ENCODE data around the gene NAALADL2. TPM values are rescaled to one million over a fixed set of nuclear protein-coding genes. Genes with fewer than 3 reads are reported as not detected.
"Not testable (repeated sequence)": the region's sequence is repeated elsewhere in the genome, so short reads cannot be mapped to it uniquely, and the experiment has no call there.

NAALADL2 gene
- total RNA-seq, 4 donors from 2014 or later: 0.85 to 6.3 (median 1.6) TPM

- intact Hi-C loops (cut with DNase I): no loop called here
- WGBS, 2 donors: 68 to 71% methylated on average over 2 of the region's 2 CpGs
- TF ChIP-seq POLR2A (IDR thresholded peaks at IDR 0.05): no peak
- TF ChIP-seq, protein P1, sequence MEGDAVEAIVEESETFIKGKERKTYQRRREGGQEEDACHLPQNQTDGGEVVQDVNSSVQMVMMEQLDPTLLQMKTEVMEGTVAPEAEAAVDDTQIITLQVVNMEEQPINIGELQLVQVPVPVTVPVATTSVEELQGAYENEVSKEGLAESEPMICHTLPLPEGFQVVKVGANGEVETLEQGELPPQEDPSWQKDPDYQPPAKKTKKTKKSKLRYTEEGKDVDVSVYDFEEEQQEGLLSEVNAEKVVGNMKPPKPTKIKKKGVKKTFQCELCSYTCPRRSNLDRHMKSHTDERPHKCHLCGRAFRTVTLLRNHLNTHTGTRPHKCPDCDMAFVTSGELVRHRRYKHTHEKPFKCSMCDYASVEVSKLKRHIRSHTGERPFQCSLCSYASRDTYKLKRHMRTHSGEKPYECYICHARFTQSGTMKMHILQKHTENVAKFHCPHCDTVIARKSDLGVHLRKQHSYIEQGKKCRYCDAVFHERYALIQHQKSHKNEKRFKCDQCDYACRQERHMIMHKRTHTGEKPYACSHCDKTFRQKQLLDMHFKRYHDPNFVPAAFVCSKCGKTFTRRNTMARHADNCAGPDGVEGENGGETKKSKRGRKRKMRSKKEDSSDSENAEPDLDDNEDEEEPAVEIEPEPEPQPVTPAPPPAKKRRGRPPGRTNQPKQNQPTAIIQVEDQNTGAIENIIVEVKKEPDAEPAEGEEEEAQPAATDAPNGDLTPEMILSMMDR (IDR thresholded peaks at IDR 0.05): no peak
- no peak overlapping the region for H3K4me3 ChIP-seq
- no peaks in the 10 kb centered on the region for H3K4me1 ChIP-seq
- no peaks in the 10 kb centered on the region for H3K27me3 ChIP-seq
- H3K36me3 ChIP-seq: no peaks in the 10 kb centered on the region
- no peaks in the 10 kb centered on the region for H3K9me3 ChIP-seq
- no peak for DNase-seq
- H3K27ac ChIP-seq: no peak overlapping the region
These were observed 562.8 kb downstream of the NAALADL2 start for GRCh38 chr3:175421902-175422301.

GRCh38 chr3:175422744-175423143, 563.6 kb downstream of the NAALADL2 start:
- no peak for TF ChIP-seq POLR2A (IDR thresholded peaks at IDR 0.05)
- TF ChIP-seq, protein P1 (IDR thresholded peaks at IDR 0.05): no peak
- H3K36me3 ChIP-seq: no peaks in the 10 kb centered on the region
- H3K9me3 ChIP-seq: no peaks in the 10 kb centered on the region
- no peak overlapping the region for H3K4me3 ChIP-seq
- H3K27me3 ChIP-seq: no peaks in the 10 kb centered on the region
- intact Hi-C loops (cut with DNase I): no loop called here
- DNase-seq: no peak
- WGBS, 2 donors: 69 to 77% methylated on average over 2 of the region's 2 CpGs
- no peaks in the 10 kb centered on the region for H3K4me1 ChIP-seq
- H3K27ac ChIP-seq: no peak overlapping the region

DNA sequence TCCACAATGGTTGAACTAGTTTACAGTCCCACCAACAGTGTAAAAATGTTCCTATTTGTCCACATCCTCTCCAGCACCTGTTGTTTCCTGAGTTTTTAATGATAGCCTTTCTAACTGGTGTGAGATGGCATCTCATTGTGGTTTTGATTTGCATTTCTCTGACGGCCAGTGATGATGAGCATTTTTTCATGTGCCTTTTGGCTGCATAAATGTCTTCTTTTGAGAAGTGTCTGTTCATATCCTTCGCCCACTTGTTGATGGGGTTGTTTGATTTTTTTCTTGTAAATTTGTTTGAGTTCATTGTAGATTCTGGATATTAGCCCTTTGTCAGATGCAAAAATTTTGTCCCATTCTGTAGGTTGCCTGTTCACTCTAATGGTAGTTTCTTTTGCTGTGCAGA, 564.7 kb downstream of the NAALADL2 start:
- intact Hi-C loops (cut with DNase I); DNase-seq; H3K27ac ChIP-seq; H3K4me1 ChIP-seq; H3K4me3 ChIP-seq; H3K36me3 ChIP-seq; H3K9me3 ChIP-seq; H3K27me3 ChIP-seq: not testable (repeated sequence)
- 68 to 78% methylated on average over 2 of the region's 2 CpGs for WGBS, 2 donors

- no peak for TF ChIP-seq POLR2A (IDR thresholded peaks at IDR 0.05)
- TF ChIP-seq, protein P1 (IDR thresholded peaks at IDR 0.05): no peak
- no peaks in the 10 kb centered on the region for H3K27me3 ChIP-seq
- no peak for DNase-seq
- no peak overlapping the region for H3K4me3 ChIP-seq
- intact Hi-C loops (cut with DNase I): no loop called here
- 60 to 80% methylated on average over 5 of the region's 5 CpGs for WGBS, 2 donors
- no peaks in the 10 kb centered on the region for H3K9me3 ChIP-seq
- H3K36me3 ChIP-seq: no peaks in the 10 kb centered on the region
- no peak overlapping the region for H3K27ac ChIP-seq
- no peaks in the 10 kb centered on the region for H3K4me1 ChIP-seq
These were observed 567.7 kb downstream of the NAALADL2 start for GRCh38 chr3:175426805-175427204.

DNA sequence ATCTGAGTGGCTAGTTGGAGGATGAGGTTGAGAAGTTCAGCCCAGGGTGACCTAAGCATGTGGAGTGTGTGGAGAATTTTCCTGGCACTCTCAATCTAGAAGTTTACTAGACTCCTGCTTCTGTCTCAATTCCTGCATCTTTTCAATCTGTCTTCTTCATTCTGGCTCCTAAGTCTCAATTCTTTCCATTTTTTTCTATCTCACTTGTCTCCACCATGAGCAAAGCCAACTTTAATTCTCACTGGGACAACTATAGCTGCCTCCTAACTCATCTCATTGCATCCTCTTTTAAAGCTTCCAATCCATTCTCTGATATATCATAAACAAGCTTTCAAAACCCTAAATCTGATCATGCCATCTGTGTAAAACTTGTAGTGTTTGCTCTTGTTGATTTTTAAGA, 569.3 kb downstream of the NAALADL2 start:
- TF ChIP-seq, protein P1 (IDR thresholded peaks at IDR 0.05): no peak
- TF ChIP-seq POLR2A (IDR thresholded peaks at IDR 0.05): no peak
- intact Hi-C loops (cut with DNase I): no loop called here
- no peak for DNase-seq
- H3K36me3 ChIP-seq: no peaks in the 10 kb centered on the region
- no peaks in the 10 kb centered on the region for H3K9me3 ChIP-seq
- no peaks in the 10 kb centered on the region for H3K27me3 ChIP-seq
- no peaks in the 10 kb centered on the region for H3K4me1 ChIP-seq
- no peak overlapping the region for H3K27ac ChIP-seq
- H3K4me3 ChIP-seq: no peak overlapping the region
